ENCODE results near the gene ZSWIM2. TPM values are rescaled to one million over a fixed set of nuclear protein-coding genes. Genes with fewer than 3 reads are reported as not detected.

ZSWIM2 gene
- total RNA-seq, 4 donors from 2014 or later, result 0.44 to 0.51 TPM; not detected in 2

- TF ChIP-seq, protein P1, sequence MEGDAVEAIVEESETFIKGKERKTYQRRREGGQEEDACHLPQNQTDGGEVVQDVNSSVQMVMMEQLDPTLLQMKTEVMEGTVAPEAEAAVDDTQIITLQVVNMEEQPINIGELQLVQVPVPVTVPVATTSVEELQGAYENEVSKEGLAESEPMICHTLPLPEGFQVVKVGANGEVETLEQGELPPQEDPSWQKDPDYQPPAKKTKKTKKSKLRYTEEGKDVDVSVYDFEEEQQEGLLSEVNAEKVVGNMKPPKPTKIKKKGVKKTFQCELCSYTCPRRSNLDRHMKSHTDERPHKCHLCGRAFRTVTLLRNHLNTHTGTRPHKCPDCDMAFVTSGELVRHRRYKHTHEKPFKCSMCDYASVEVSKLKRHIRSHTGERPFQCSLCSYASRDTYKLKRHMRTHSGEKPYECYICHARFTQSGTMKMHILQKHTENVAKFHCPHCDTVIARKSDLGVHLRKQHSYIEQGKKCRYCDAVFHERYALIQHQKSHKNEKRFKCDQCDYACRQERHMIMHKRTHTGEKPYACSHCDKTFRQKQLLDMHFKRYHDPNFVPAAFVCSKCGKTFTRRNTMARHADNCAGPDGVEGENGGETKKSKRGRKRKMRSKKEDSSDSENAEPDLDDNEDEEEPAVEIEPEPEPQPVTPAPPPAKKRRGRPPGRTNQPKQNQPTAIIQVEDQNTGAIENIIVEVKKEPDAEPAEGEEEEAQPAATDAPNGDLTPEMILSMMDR (IDR thresholded peaks at IDR 0.05; ENCODE audit: low read depth), result no peak
Measured at GRCh38 chr2:186871881-186872280, 22.9 kb upstream of the ZSWIM2 start.

GRCh38 chr2:186868344-186868743 is 19.4 kb upstream of the ZSWIM2 start:
- TF ChIP-seq, protein P1 (IDR thresholded peaks at IDR 0.05; ENCODE audit: low read depth), result no peak

DNA sequence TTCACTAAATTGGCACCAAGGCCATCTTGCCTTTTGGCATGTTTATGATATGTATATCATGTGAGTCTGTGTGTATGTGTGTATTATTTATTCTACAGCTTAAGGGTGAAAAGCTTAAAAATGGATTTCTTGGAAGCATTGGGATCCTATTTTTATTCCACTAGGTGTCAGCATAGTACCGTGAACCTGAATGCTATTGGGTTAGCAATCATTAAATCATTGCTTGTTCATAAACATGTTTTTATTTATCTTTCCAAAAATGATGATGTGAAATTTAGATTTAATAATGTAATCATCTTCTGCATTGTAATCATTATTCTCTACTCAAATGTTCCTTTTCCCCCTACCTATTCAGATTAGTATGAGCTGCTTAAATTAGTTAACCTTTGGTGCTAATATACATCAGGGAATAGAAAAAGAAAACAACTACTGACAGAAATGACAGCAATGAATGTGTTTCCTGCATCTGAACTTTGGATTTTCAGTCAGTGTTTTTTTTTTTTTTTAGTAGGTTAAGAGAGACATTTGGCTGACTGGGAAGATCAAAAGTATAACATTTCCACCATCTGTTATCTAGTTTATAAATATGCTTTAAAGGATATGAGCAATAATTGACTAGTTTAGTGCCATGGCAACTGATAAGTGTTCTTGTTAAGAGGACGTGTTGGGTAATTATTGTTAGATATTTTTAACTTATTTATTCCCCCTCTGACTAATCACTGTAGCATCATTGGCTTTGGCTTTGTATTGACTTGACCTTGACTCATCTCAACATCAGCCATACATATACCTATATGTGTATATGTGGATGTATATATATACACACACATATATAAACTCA is 14.1 kb upstream of the ZSWIM2 start:
- TF ChIP-seq, protein P1 (IDR thresholded peaks at IDR 0.05; ENCODE audit: low read depth), result no peak

- TF ChIP-seq, protein P1 (IDR thresholded peaks at IDR 0.05; ENCODE audit: low read depth), result no peak
Measured at GRCh38 chr2:186855216-186855615, 6.2 kb upstream of the ZSWIM2 start.

DNA sequence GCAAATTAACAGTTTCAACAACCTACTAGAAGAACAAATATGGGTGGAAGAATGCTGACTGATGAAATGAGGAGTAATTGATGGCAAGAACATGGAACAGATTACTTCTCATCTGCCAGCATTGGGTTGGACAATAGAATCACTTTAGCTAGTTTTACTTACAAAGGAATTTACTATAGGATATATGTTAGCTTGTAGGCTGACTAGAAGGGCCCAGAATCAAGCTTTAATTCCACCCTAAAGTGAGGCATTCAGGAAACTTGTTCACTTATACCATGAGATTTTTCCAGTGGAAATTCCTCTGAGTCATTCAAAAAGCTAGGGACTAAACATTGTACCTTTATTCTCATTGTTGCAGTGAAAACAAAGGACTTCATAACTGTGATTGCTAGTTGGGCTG is 5.0 kb upstream of the ZSWIM2 start:
- TF ChIP-seq, protein P1 (IDR thresholded peaks at IDR 0.05; ENCODE audit: low read depth), result no peak

DNA sequence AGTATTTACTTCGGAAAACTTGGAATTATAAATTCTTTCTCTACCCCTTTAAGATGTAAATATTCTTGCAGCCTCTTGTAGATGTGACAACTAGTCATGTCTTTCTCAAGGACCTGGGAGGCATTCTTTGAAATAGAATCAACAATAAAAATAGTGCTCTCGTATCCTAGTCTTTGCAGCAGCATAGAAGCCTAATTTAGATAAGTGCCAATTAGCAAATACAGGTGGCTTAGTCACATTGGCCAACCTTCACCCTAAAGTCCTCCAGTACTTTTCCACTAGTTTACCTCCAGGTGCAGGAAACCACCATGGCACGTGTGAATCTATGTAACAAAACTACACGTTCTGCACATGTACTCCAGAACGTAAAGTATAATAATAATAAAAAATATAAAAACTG is 3.5 kb upstream of the ZSWIM2 start:
- TF ChIP-seq, protein P1 (IDR thresholded peaks at IDR 0.05; ENCODE audit: low read depth), result no peak

- TF ChIP-seq, protein P1 (IDR thresholded peaks at IDR 0.05; ENCODE audit: low read depth), result no peak
Measured at GRCh38 chr2:186842373-186842772, 6.6 kb downstream of the ZSWIM2 start.

Data from subcutaneous adipose tissue (tissue), 4 donors.